Mammary epithelial cell (primary cell): Measurements from ENCODE around the gene CLTC.

Source experiments
- EZH2 ChIP-seq: IDR thresholded peaks from 2 replicates; pipeline ENCODE4 v1.6.1; 2012; ENCODE audit warnings: low read length, inconsistent platforms, borderline replicate concordance
- TF ChIP-seq, protein P1 (sequence below), 2 donors: IDR thresholded peaks in 1 of 2; conservative IDR thresholded peaks in 1 of 2; 2 replicates each; pipeline ENCODE4 v1.5.1; 2011 to 2012; ENCODE audit warnings: inconsistent platforms in 2 of 2, low read length in 2 of 2, mild to moderate bottlenecking in 2 of 2, control low read depth in 1 of 2, low read depth in 1 of 2; ENCODE audit not compliant: insufficient read depth in 1 of 2; ENCODE audit errors: extremely low read depth in 1 of 2

DNA sequence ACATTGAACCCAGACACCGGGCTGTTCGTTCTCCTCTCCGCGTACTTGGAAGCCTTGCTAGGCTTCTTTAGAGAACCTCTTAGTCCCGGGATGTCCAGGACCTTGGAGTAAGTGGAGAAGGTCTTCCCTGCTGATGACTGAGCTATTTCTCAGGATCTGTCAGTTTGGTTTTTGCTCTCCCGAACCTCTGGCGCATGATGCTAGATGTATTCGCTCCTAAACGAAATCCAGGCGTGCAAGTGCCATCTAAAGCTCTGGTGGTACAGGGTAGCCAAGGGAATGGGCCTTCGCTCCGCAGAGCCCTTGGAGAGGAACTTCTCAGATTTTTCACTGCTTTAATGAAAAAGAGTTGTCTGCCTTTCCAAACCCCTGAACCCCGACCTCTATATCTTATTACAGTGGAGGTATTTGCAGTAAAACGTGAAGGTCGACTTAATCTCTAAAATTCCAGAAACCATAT is 88.3 kb downstream of the CLTC start:
- no peak for TF ChIP-seq EZH2
- TF ChIP-seq, protein P1, sequence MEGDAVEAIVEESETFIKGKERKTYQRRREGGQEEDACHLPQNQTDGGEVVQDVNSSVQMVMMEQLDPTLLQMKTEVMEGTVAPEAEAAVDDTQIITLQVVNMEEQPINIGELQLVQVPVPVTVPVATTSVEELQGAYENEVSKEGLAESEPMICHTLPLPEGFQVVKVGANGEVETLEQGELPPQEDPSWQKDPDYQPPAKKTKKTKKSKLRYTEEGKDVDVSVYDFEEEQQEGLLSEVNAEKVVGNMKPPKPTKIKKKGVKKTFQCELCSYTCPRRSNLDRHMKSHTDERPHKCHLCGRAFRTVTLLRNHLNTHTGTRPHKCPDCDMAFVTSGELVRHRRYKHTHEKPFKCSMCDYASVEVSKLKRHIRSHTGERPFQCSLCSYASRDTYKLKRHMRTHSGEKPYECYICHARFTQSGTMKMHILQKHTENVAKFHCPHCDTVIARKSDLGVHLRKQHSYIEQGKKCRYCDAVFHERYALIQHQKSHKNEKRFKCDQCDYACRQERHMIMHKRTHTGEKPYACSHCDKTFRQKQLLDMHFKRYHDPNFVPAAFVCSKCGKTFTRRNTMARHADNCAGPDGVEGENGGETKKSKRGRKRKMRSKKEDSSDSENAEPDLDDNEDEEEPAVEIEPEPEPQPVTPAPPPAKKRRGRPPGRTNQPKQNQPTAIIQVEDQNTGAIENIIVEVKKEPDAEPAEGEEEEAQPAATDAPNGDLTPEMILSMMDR (conservative IDR thresholded peaks at IDR 0.05 in 1 of 2, IDR thresholded peaks at IDR 0.05 in 1 of 2; ENCODE audit: extremely low read depth in 1 of 2, insufficient read depth in 1 of 2, low read depth in 1 of 2, low read length in 2 of 2) = no peak
